Measurements from ENCODE around the gene BAZ1A. TPM values are rescaled to one million over a fixed set of nuclear protein-coding genes. Genes with fewer than 3 reads are reported as not detected.

BAZ1A gene
- total and polyA plus RNA-seq, 7 experiments from 2014 or later = 10.3 to 62.5 (median 49.8) TPM

DNA sequence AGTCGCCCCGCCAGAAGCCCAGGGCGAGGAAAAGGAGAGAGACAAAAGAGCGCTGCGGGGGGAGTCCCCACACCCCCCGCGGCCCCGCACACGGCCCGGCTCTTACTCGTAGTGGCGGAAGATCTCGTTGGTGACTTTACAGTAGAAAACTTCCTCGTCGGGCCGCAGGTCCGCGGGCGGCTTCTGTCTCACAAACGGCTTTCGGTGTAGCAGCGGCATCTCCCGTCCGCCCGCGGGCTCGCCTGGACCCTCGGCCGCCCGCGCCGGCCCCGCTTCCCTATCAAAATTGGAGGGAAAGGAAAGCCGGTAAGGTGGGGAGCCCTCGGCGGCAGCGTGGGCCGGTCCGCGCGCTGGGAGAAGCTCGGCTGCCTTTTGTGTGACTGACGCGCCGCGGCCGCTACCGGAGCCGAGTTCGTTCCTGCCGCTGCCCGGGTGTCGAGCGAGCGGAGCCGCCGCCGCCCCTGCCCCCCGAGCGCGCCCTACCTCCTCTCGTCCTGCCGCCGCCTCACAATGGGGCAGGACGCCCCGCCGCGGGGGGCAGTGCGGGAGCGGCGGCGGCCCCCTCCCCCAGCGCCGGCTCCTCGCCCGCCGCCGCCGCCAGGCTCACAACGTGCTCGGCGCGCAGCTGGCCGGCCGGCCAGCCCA is 652 bp downstream of the BAZ1A start:
- Histone ChIP-seq H3K36me3 (ENCODE audit: control insufficient read depth in 2 of 3, insufficient read depth in 3 of 3, low read length in 3 of 3) (peaks cover 0 to 10% (median 5%) of the 10 kb centered on the region in 3 experiments), H3K9me3 (ENCODE audit: control insufficient read depth in 2 of 3, low read length in 3 of 3) (no peaks in the 10 kb centered on the region), H3K27me3 (ENCODE audit: control insufficient read depth in 2 of 2, insufficient read depth in 2 of 2, low read length in 2 of 2) (no peaks in the 10 kb centered on the region), H3K4me1 (ENCODE audit: control insufficient read depth in 2 of 2, insufficient read depth in 2 of 2, low read length in 2 of 2) (peaks cover 13 to 24% of the 10 kb centered on the region in 2 donors), H3K27ac (ENCODE audit: low read depth, low read length) (peak overlapping the region; percentile 96), H3K4me3 (ENCODE audit: low read length) (peak overlapping the region; percentile 85)
- intact Hi-C loops (cut with micrococcal nuclease) = loop anchor here (1.0 to 5.0 kb wide), 4 partner anchors 72 to 953 kb away; partner anchors contain the start of genes NFKBIA (in 2 of the 2), BRMS1L (in 1 of the 2) and EAPP (in 1 of the 2)
- POLR2A ChIA-PET = interaction anchor here (0.7 to 3.5 kb wide), 17 partner anchors 9 to 530 kb away, joined by 3 to 68 read pairs (median 4); partner anchors contain the start of genes FAM177A1, NFKBIA, PPP2R3C and PRORP
- peak in 8 of 9 donors; percentile 46 to 68 (median 59) for DNase-seq
- H3K9me3 Mint-ChIP-seq = no peaks in the 10 kb centered on the region
- peak overlapping the region; percentile 85 to 100 (median 97) for H3K4me3 Mint-ChIP-seq
- peaks cover 0 to 18% (median 0%) of the 10 kb centered on the region in 5 donors for H3K36me3 Mint-ChIP-seq
- H3K27ac Mint-ChIP-seq = peak overlapping the region; percentile 86 to 99 (median 96)
- ATAC-seq = peak; percentile 45
- H3K4me1 Mint-ChIP-seq = peaks cover 24 to 47% (median 40%) of the 10 kb centered on the region in 7 donors
- H3K27me3 Mint-ChIP-seq = no peaks in the 10 kb centered on the region
- CTCF ChIA-PET = interaction anchor here (0.7 to 1.0 kb wide), 2 partner anchors 53 to 108 kb away, joined by 3 read pairs; no protein-coding TSS in a partner anchor

DNA sequence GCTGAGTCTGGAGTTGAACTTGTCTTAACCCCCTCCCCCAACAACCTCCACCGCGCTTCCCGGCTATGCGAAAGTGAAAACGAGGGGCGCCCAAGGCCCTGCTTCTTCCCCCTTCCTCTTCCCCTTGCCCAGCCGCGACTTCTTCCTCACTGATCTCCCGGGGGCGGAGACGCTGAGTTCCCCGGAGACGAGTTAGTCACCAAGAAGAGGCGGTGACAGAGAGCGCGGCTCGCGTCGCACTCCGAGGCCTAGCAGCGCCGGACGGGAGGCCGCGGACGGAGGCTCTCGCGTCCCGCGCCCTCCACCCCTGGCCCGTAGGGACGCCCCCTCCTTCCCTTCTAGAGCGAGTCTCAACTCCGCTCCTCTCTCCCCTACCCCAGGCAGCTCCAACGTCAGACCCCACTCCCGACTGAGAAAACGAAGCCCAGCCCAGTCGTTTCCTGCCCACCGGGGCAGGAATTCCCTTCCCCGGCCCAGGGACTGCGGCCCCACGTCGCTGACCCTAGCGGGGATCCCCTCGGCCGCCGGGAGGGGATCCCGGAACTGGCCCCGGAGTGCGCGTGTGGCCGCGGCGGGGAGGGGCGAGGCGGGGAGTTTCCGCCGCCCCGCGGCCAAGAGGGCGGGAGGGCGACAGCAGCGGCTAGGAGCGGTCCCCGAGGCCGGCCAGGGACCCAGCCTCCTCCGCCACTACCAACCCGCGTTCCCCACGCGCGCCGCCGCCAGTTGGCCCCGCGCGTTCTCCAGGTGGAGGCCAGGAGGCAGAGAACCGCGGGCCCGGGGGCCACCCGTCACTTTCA is 1.4 kb downstream of the BAZ1A start:
- Histone ChIP-seq H3K4me1 (ENCODE audit: control insufficient read depth in 2 of 2, insufficient read depth in 2 of 2, low read length in 2 of 2) (peaks cover 13 to 24% of the 10 kb centered on the region in 2 donors), H3K27ac (ENCODE audit: low read depth, low read length) (peak overlapping the region; percentile 96), H3K9me3 (ENCODE audit: control insufficient read depth in 2 of 3, low read length in 3 of 3) (no peaks in the 10 kb centered on the region), H3K27me3 (ENCODE audit: control insufficient read depth in 2 of 2, insufficient read depth in 2 of 2, low read length in 2 of 2) (no peaks in the 10 kb centered on the region), H3K4me3 (ENCODE audit: low read length) (peak overlapping the region; percentile 66), H3K36me3 (ENCODE audit: control insufficient read depth in 2 of 3, insufficient read depth in 3 of 3, low read length in 3 of 3) (peaks cover 0 to 13% (median 5%) of the 10 kb centered on the region in 3 experiments)
- Mint-ChIP-seq H3K27me3 (no peaks in the 10 kb centered on the region), H3K4me3 (peak overlapping the region; percentile 88 to 100 (median 96)), H3K36me3 (peaks cover 0 to 18% (median 0%) of the 10 kb centered on the region in 5 donors), H3K9me3 (no peaks in the 10 kb centered on the region), H3K27ac (peak overlapping the region; percentile 93 to 99 (median 97)), H3K4me1 (peaks cover 24 to 54% (median 44%) of the 10 kb centered on the region in 7 donors)
- DNase-seq (peak; percentile 69 to 91 (median 86)), ATAC-seq (peak; percentile 79)
- intact Hi-C loops (cut with micrococcal nuclease) = loop anchor here (1.0 to 5.0 kb wide), 15 partner anchors 11 to 954 kb away; partner anchors contain the start of genes FAM177A1 (in 2 of the 2), NFKBIA (in 2 of the 2), PRORP (in 2 of the 2) and PSMA6 (in 2 of the 2)
- CTCF ChIA-PET = interaction anchor here (0.6 to 1.2 kb wide), 3 partner anchors 11 to 540 kb away, joined by 3 read pairs; no protein-coding TSS in a partner anchor
- POLR2A ChIA-PET = interaction anchor here (0.8 to 3.5 kb wide), 18 partner anchors 9 to 531 kb away, joined by 3 to 68 read pairs (median 5); partner anchors contain the start of genes FAM177A1, NFKBIA and SRP54

DNA sequence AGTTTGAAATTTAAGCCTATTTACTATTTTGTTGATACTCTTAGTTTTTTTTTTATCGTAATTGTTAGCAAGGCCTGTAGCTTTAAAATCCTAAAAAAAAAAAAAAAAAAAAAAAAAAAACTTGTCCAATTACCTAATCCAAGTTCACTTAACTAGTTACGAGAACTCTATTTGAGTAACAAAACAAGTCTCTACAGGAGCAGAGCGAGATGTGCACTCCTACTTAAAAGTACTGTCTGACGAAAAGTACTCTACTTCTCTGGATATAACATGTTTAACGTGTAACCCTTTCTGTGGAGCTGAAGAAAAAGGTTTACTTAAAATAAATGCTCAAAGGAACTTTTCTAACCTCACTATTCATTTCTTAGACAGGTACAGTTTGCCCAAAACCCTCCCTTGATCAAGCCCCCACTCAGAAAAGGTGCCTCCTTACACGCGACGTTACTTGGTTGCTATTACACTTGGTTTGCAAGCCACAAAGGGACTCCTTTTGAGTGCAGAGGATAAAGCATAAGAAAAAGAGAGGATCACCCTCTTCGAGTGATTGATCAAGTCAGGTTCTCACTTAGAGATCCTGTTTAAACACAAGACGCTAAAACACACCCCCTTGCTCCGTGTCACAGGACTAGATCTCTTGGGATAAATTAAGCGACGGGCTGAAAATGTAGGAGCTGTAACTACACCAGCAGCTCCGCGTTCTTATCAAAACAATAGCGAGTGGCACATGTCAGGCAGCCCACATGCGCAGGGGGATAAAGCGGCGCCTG is 2.2 kb downstream of the BAZ1A start:
- ChIA-PET CTCF (interaction anchor here (0.6 to 1.2 kb wide), 3 partner anchors 10 to 540 kb away, joined by 3 read pairs; no protein-coding TSS in a partner anchor), POLR2A (interaction anchor here (0.5 to 3.5 kb wide), 18 partner anchors 9 to 531 kb away, joined by 3 to 68 read pairs (median 4); partner anchors contain the start of genes FAM177A1, NFKBIA and SRP54)
- peak; percentile 22 for ATAC-seq

DNA sequence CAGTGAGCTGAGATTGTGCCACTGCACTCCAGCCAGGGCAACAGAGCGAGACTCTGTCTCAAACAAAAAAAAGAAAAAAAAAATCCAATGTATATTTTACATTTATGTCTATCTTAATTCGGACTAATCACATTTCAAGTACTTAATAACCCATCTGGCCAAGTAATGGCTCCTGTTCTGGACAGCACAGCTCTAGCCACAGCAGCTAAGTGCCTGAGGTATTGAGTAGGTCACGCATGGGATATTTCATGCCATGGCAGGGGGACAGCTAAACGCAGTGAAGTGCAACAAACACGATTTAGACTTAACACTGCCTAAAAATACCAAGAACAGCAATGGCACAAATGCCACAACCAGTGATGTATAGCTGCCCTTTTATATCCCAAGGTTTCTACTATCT is 8.0 kb downstream of the BAZ1A start:
- Histone ChIP-seq H3K4me1 (ENCODE audit: control insufficient read depth in 2 of 2, insufficient read depth in 2 of 2, low read length in 2 of 2) (peaks cover 8 to 26% of the 10 kb centered on the region in 2 donors), H3K4me3 (ENCODE audit: low read length) (no peak overlapping the region), H3K27ac (ENCODE audit: low read depth, low read length) (no peak overlapping the region), H3K36me3 (ENCODE audit: control insufficient read depth in 2 of 3, insufficient read depth in 3 of 3, low read length in 3 of 3) (peaks cover 3 to 5% (median 3%) of the 10 kb centered on the region in 3 experiments), H3K27me3 (ENCODE audit: control insufficient read depth in 2 of 2, insufficient read depth in 2 of 2, low read length in 2 of 2) (no peaks in the 10 kb centered on the region), H3K9me3 (ENCODE audit: control insufficient read depth in 2 of 3, low read length in 3 of 3) (no peaks in the 10 kb centered on the region)
- Mint-ChIP-seq H3K9me3 (no peaks in the 10 kb centered on the region), H3K27ac (no peak overlapping the region), H3K4me1 (peaks cover 37 to 69% (median 62%) of the 10 kb centered on the region in 7 donors), H3K36me3 (peaks cover 0 to 18% (median 9%) of the 10 kb centered on the region in 5 donors), H3K27me3 (no peaks in the 10 kb centered on the region), H3K4me3 (peak overlapping the region in 2 of 10 donors; percentile 6 to 29)
- ATAC-seq = no peak
- intact Hi-C loops (cut with micrococcal nuclease) = no loop called here
- CTCF ChIA-PET = no interaction called here
- DNase-seq = no peak
- POLR2A ChIA-PET = interaction anchor here (0.6 to 1.0 kb wide), 6 partner anchors 8 to 501 kb away, joined by 3 to 4 read pairs (median 3); partner anchors contain the start of gene SRP54

More for the DNA sequence above, 2.2 kb downstream of the BAZ1A start:
- peaks cover 0 to 18% (median 4%) of the 10 kb centered on the region in 5 donors for H3K36me3 Mint-ChIP-seq
- Histone ChIP-seq H3K27ac (ENCODE audit: low read depth, low read length) (peak overlapping the region; percentile 96), H3K36me3 (ENCODE audit: control insufficient read depth in 2 of 3, insufficient read depth in 3 of 3, low read length in 3 of 3) (peaks cover 0 to 13% (median 5%) of the 10 kb centered on the region in 3 experiments), H3K27me3 (ENCODE audit: control insufficient read depth in 2 of 2, insufficient read depth in 2 of 2, low read length in 2 of 2) (no peaks in the 10 kb centered on the region), H3K4me3 (ENCODE audit: low read length) (peak overlapping the region; percentile 66), H3K4me1 (ENCODE audit: control insufficient read depth in 2 of 2, insufficient read depth in 2 of 2, low read length in 2 of 2) (peaks cover 13 to 24% of the 10 kb centered on the region in 2 donors), H3K9me3 (ENCODE audit: control insufficient read depth in 2 of 3, low read length in 3 of 3) (no peaks in the 10 kb centered on the region)
- H3K27ac Mint-ChIP-seq = peak overlapping the region; percentile 93 to 99 (median 97)
- no peaks in the 10 kb centered on the region for H3K9me3 Mint-ChIP-seq
- H3K27me3 Mint-ChIP-seq = no peaks in the 10 kb centered on the region
- peak overlapping the region; percentile 88 to 100 (median 96) for H3K4me3 Mint-ChIP-seq
- DNase-seq = peak in 2 of 9 donors; percentile 23 to 50
- intact Hi-C loops (cut with micrococcal nuclease) = loop anchor here (1.0 to 5.0 kb wide), 14 partner anchors 11 to 954 kb away; partner anchors contain the start of genes FAM177A1 (in 2 of the 2), PRORP (in 2 of the 2), PSMA6 (in 2 of the 2) and SRP54 (in 2 of the 2)
- H3K4me1 Mint-ChIP-seq = peaks cover 30 to 61% (median 51%) of the 10 kb centered on the region in 7 donors

DNA sequence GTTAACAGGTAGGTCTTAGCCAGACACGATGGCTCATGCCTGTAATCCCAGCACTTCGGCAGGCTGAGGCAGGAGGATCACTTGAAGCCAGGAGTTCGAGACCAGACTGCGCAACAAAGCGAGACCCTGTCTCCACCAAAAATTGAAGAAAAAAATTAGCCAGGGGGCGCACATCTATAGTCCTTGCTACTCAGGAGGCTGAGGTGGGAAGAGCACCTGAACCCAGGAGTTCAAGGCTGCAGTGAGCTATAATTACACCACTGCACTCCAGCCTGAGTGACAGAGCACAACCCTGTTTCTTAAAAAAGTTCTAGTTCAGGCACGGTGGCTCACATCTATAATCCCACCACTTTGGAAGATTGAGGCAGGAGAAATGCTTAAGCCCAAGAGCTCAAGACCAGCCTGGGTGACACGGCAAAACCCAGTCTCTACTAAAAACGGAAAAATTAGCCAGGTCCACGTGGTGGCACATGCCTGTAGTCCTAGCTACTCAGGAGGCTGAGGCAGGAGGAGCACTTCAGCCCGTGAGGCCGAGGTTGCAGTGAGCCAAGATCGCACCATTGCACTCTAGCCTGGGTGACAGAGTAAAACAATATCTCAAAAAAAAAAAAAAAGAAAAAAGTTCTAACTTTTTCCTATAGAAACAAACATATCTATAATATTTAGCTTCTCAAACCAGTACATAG is 9.1 kb downstream of the BAZ1A start:
- H3K9me3 ChIP-seq (ENCODE audit: control insufficient read depth in 2 of 3, low read length in 3 of 3) = no peaks in the 10 kb centered on the region
- H3K36me3 Mint-ChIP-seq = peaks cover 0 to 21% (median 13%) of the 10 kb centered on the region in 5 donors
- no peak overlapping the region for H3K27ac ChIP-seq (ENCODE audit: low read depth, low read length)
- H3K4me3 ChIP-seq (ENCODE audit: low read length) = no peak overlapping the region
- H3K27ac Mint-ChIP-seq = peak overlapping the region in 2 of 9 donors; percentile 9 to 41
- no peaks in the 10 kb centered on the region for H3K27me3 Mint-ChIP-seq
- ATAC-seq (no peak), DNase-seq (no peak)
- H3K27me3 ChIP-seq (ENCODE audit: control insufficient read depth in 2 of 2, insufficient read depth in 2 of 2, low read length in 2 of 2) = no peaks in the 10 kb centered on the region
- H3K4me3 Mint-ChIP-seq = peak overlapping the region in 1 of 10 donors; percentile 36
- no peaks in the 10 kb centered on the region for H3K9me3 Mint-ChIP-seq
- H3K4me1 ChIP-seq (ENCODE audit: control insufficient read depth in 2 of 2, insufficient read depth in 2 of 2, low read length in 2 of 2) = peaks cover 3 to 17% of the 10 kb centered on the region in 2 donors
- peaks cover 32 to 69% (median 56%) of the 10 kb centered on the region in 7 donors for H3K4me1 Mint-ChIP-seq
- H3K36me3 ChIP-seq (ENCODE audit: control insufficient read depth in 2 of 3, insufficient read depth in 3 of 3, low read length in 3 of 3) = peaks cover 3 to 14% (median 5%) of the 10 kb centered on the region in 3 experiments
- CTCF ChIA-PET = interaction anchor here (0.6 kb wide), 4 partner anchors 10 to 907 kb away, joined by 3 to 4 read pairs (median 3); no protein-coding TSS in a partner anchor
- POLR2A ChIA-PET = interaction anchor here (1.4 kb wide), 1 partner anchor 23 kb away, joined by 4 read pairs; no protein-coding TSS in a partner anchor
- intact Hi-C loops (cut with micrococcal nuclease) = no loop called here

Data from naive thymus-derived CD4-positive, alpha-beta T cell (primary cell).